ENCODE data around the gene EHMT1.

EHMT1 gene

GRCh38 chr9:137817236-137818200 lies 198.7 kb downstream of the EHMT1 start:
- DNase-seq = no peak
- Histone ChIP-seq H3K4me1 (ENCODE audit: control insufficient read depth, insufficient read depth, low read length, poor library complexity, severe bottlenecking) (no peaks in the 10 kb centered on the region), H3K36me3 (ENCODE audit: control insufficient read depth, insufficient read depth, low read length) (peaks cover 64% of the 10 kb centered on the region), H3K9me3 (ENCODE audit: control insufficient read depth, low read length) (no peaks in the 10 kb centered on the region), H3K27ac (ENCODE audit: insufficient read depth, low read length, poor library complexity, severe bottlenecking) (no peak overlapping the region), H3K27me3 (replicated peaks; ENCODE audit: control insufficient read depth, insufficient read depth, low read length, poor library complexity, severe bottlenecking) (no peaks in the 10 kb centered on the region), H3K4me3 (ENCODE audit: insufficient read depth, low read depth, low read length, poor library complexity, severe bottlenecking) (no peak overlapping the region)

- Histone ChIP-seq H3K36me3 (ENCODE audit: control insufficient read depth, insufficient read depth, low read length) (peaks cover 57% of the 10 kb centered on the region), H3K9me3 (ENCODE audit: control insufficient read depth, low read length) (no peaks in the 10 kb centered on the region), H3K27ac (ENCODE audit: insufficient read depth, low read length, poor library complexity, severe bottlenecking) (no peak overlapping the region), H3K4me1 (ENCODE audit: control insufficient read depth, insufficient read depth, low read length, poor library complexity, severe bottlenecking) (no peaks in the 10 kb centered on the region), H3K4me3 (ENCODE audit: insufficient read depth, low read depth, low read length, poor library complexity, severe bottlenecking) (no peak overlapping the region), H3K27me3 (replicated peaks; ENCODE audit: control insufficient read depth, insufficient read depth, low read length, poor library complexity, severe bottlenecking) (no peaks in the 10 kb centered on the region)
- no peak for DNase-seq
Observed at GRCh38 chr9:137818286-137818685, 199.5 kb downstream of the EHMT1 start.

GRCh38 chr9:137820161-137820855 lies 201.5 kb downstream of the EHMT1 start:
- Histone ChIP-seq H3K27ac (ENCODE audit: insufficient read depth, low read length, poor library complexity, severe bottlenecking) (no peak overlapping the region), H3K9me3 (ENCODE audit: control insufficient read depth, low read length) (no peaks in the 10 kb centered on the region), H3K4me3 (ENCODE audit: insufficient read depth, low read depth, low read length, poor library complexity, severe bottlenecking) (no peak overlapping the region), H3K4me1 (ENCODE audit: control insufficient read depth, insufficient read depth, low read length, poor library complexity, severe bottlenecking) (no peaks in the 10 kb centered on the region), H3K36me3 (ENCODE audit: control insufficient read depth, insufficient read depth, low read length) (peaks cover 51% of the 10 kb centered on the region), H3K27me3 (replicated peaks; ENCODE audit: control insufficient read depth, insufficient read depth, low read length, poor library complexity, severe bottlenecking) (no peaks in the 10 kb centered on the region)
- DNase-seq = no peak

- Histone ChIP-seq H3K4me3 (ENCODE audit: insufficient read depth, low read depth, low read length, poor library complexity, severe bottlenecking) (no peak overlapping the region), H3K9me3 (ENCODE audit: control insufficient read depth, low read length) (no peaks in the 10 kb centered on the region), H3K4me1 (ENCODE audit: control insufficient read depth, insufficient read depth, low read length, poor library complexity, severe bottlenecking) (no peaks in the 10 kb centered on the region), H3K36me3 (ENCODE audit: control insufficient read depth, insufficient read depth, low read length) (peaks cover 43% of the 10 kb centered on the region), H3K27ac (ENCODE audit: insufficient read depth, low read length, poor library complexity, severe bottlenecking) (no peak overlapping the region), H3K27me3 (replicated peaks; ENCODE audit: control insufficient read depth, insufficient read depth, low read length, poor library complexity, severe bottlenecking) (no peaks in the 10 kb centered on the region)
- DNase-seq = no peak
Observed at GRCh38 chr9:137823986-137824771, 205.4 kb downstream of the EHMT1 start.

GRCh38 chr9:137825324-137825989 lies 206.7 kb downstream of the EHMT1 start:
- no peak for DNase-seq
- Histone ChIP-seq H3K27ac (ENCODE audit: insufficient read depth, low read length, poor library complexity, severe bottlenecking) (no peak overlapping the region), H3K36me3 (ENCODE audit: control insufficient read depth, insufficient read depth, low read length) (peaks cover 43% of the 10 kb centered on the region), H3K27me3 (replicated peaks; ENCODE audit: control insufficient read depth, insufficient read depth, low read length, poor library complexity, severe bottlenecking) (no peaks in the 10 kb centered on the region), H3K9me3 (ENCODE audit: control insufficient read depth, low read length) (no peaks in the 10 kb centered on the region), H3K4me1 (ENCODE audit: control insufficient read depth, insufficient read depth, low read length, poor library complexity, severe bottlenecking) (no peaks in the 10 kb centered on the region), H3K4me3 (ENCODE audit: insufficient read depth, low read depth, low read length, poor library complexity, severe bottlenecking) (no peak overlapping the region)

- Histone ChIP-seq H3K4me3 (ENCODE audit: insufficient read depth, low read depth, low read length, poor library complexity, severe bottlenecking) (no peak overlapping the region), H3K27me3 (replicated peaks; ENCODE audit: control insufficient read depth, insufficient read depth, low read length, poor library complexity, severe bottlenecking) (no peaks in the 10 kb centered on the region), H3K36me3 (ENCODE audit: control insufficient read depth, insufficient read depth, low read length) (peaks cover 43% of the 10 kb centered on the region), H3K4me1 (ENCODE audit: control insufficient read depth, insufficient read depth, low read length, poor library complexity, severe bottlenecking) (no peaks in the 10 kb centered on the region), H3K9me3 (ENCODE audit: control insufficient read depth, low read length) (no peaks in the 10 kb centered on the region), H3K27ac (ENCODE audit: insufficient read depth, low read length, poor library complexity, severe bottlenecking) (no peak overlapping the region)
- DNase-seq = no peak
Observed at GRCh38 chr9:137827908-137828526, 209.2 kb downstream of the EHMT1 start.

- peaks cover 50% of the 10 kb centered on the region for H3K36me3 ChIP-seq (ENCODE audit: control insufficient read depth, insufficient read depth, low read length)
- H3K27ac ChIP-seq (ENCODE audit: insufficient read depth, low read length, poor library complexity, severe bottlenecking) = no peak overlapping the region
- no peak for DNase-seq
- no peaks in the 10 kb centered on the region for H3K4me1 ChIP-seq (ENCODE audit: control insufficient read depth, insufficient read depth, low read length, poor library complexity, severe bottlenecking)
- H3K4me3 ChIP-seq (ENCODE audit: insufficient read depth, low read depth, low read length, poor library complexity, severe bottlenecking) = no peak overlapping the region
- no peaks in the 10 kb centered on the region for H3K9me3 ChIP-seq (ENCODE audit: control insufficient read depth, low read length)
- no peaks in the 10 kb centered on the region for H3K27me3 ChIP-seq (replicated peaks; ENCODE audit: control insufficient read depth, insufficient read depth, low read length, poor library complexity, severe bottlenecking)
Observed at GRCh38 chr9:137828527-137829259, 209.9 kb downstream of the EHMT1 start.

- DNase-seq = no peak
- no peaks in the 10 kb centered on the region for H3K9me3 ChIP-seq (ENCODE audit: control insufficient read depth, low read length)
- H3K36me3 ChIP-seq (ENCODE audit: control insufficient read depth, insufficient read depth, low read length) = peaks cover 55% of the 10 kb centered on the region
Observed at GRCh38 chr9:137829260-137829996, 210.6 kb downstream of the EHMT1 start.

More at GRCh38 chr9:137829260-137829996, 210.6 kb downstream of the EHMT1 start:
- no peak overlapping the region for H3K4me3 ChIP-seq (ENCODE audit: insufficient read depth, low read depth, low read length, poor library complexity, severe bottlenecking)
- no peak overlapping the region for H3K27ac ChIP-seq (ENCODE audit: insufficient read depth, low read length, poor library complexity, severe bottlenecking)
- no peaks in the 10 kb centered on the region for H3K4me1 ChIP-seq (ENCODE audit: control insufficient read depth, insufficient read depth, low read length, poor library complexity, severe bottlenecking)
- H3K27me3 ChIP-seq (replicated peaks; ENCODE audit: control insufficient read depth, insufficient read depth, low read length, poor library complexity, severe bottlenecking) = no peaks in the 10 kb centered on the region

All from effector memory CD4-positive, alpha-beta T cell (primary cell).